ENCODE results near the gene PXDC1.

DNA sequence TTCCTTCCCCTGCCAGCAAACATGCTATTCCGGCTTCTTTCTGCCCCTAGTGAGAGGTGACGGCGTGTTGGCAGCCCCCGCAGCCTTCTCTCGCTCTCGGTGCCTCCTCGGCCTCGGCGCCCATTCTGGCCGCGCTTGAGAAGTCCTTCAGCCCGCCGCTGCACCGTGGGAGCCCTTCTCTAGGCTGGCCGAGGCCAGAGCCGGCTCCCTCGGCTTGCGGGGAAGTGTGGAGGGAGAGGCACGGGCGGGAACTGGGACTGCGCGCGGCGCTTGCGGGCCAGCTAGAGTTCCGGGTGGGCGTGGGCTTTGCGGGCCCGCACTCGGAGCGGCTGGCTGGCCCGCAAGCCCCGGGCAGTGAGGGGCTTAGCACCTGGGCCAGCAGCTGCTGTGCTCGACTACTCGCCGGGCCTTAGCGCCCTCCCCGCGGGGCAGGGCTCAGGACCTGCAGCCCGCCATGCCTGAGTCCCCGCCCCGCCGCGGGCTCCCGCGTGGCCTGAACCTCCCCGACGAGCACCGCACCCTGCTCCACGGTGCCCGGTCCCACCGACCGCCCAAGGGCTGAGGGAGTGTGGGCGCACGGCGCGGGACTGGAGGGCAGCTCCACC, 20.0 kb upstream of the PXDC1 start:
- TF ChIP-seq, protein P1, sequence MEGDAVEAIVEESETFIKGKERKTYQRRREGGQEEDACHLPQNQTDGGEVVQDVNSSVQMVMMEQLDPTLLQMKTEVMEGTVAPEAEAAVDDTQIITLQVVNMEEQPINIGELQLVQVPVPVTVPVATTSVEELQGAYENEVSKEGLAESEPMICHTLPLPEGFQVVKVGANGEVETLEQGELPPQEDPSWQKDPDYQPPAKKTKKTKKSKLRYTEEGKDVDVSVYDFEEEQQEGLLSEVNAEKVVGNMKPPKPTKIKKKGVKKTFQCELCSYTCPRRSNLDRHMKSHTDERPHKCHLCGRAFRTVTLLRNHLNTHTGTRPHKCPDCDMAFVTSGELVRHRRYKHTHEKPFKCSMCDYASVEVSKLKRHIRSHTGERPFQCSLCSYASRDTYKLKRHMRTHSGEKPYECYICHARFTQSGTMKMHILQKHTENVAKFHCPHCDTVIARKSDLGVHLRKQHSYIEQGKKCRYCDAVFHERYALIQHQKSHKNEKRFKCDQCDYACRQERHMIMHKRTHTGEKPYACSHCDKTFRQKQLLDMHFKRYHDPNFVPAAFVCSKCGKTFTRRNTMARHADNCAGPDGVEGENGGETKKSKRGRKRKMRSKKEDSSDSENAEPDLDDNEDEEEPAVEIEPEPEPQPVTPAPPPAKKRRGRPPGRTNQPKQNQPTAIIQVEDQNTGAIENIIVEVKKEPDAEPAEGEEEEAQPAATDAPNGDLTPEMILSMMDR (IDR thresholded peaks at IDR 0.05) = no peak
- no peak for TF ChIP-seq ZFX (IDR thresholded peaks at IDR 0.05; ENCODE audit: borderline replicate concordance)
